ENCODE results near the gene CNNM4. TPM values are rescaled to one million over a fixed set of nuclear protein-coding genes. Genes with fewer than 3 reads are reported as not detected.

The CNNM4 gene
- total and polyA plus RNA-seq, 2 of the 4 experiments (the other 2 are of a cell fraction): 2.0 to 4.1 TPM

GRCh38 chr2:96816127-96816835, 55.6 kb downstream of the CNNM4 start, which contains the start of gene CNNM3 (continued):
- peak; percentile 26; the same call in 1 of the 2 replicates for TF ChIP-seq SMC3 (IDR thresholded peaks at IDR 0.05; ENCODE audit: low read depth, low read length)
- no peak for TF ChIP-seq POLR2A (IDR thresholded peaks at IDR 0.05; ENCODE audit: low read depth, low read length)
- TF ChIP-seq CHD1 (IDR thresholded peaks at IDR 0.05; ENCODE audit: low read depth, low read length): no peak

- Histone ChIP-seq H3K9me1 (ENCODE audit: insufficient read depth, low read length) (peaks cover 9% of the 10 kb centered on the region), H3K4me3 (ENCODE audit: insufficient read depth, low read depth, low read length) (peak overlapping the region; percentile 69), H2BK5ac (ENCODE audit: low read depth, low read length, poor library complexity, severe bottlenecking) (no peak overlapping the region), H2AFZ (replicated peaks; ENCODE audit: low read length, poor library complexity) (peak overlapping the region; percentile 99), H3K27ac (ENCODE audit: insufficient read depth, low read length) (no peak overlapping the region; the same call in 1 of the 2 replicates), H3K9me3 (ENCODE audit: control insufficient read depth, insufficient read depth, low read length) (no peaks in the 10 kb centered on the region), H3K4me1 (ENCODE audit: control insufficient read depth, insufficient read depth, low read length) (peaks cover 8% of the 10 kb centered on the region), H3K36me3 (ENCODE audit: control insufficient read depth, insufficient read depth, low read length) (peaks cover 3% of the 10 kb centered on the region; the same call in 1 of the 2 replicates), H3K23ac (ENCODE audit: low read depth, low read length) (peak overlapping the region; percentile 98), H3K18ac (ENCODE audit: low read depth, low read length) (no peak overlapping the region), H3K4ac (ENCODE audit: low read depth, low read length) (no peak overlapping the region), H2AK9ac (replicated peaks; ENCODE audit: low read depth, low read length, poor library complexity) (peak overlapping the region; percentile 93), H3K79me1 (ENCODE audit: low read depth in 1 of 2, low read length in 2 of 2) (peaks cover 17 to 36% of the 10 kb centered on the region in 2 experiments), H3K4me2 (ENCODE audit: low read depth, low read length) (peak overlapping the region; percentile 99), H4K20me1 (ENCODE audit: insufficient read depth, low read length) (peaks cover 40% of the 10 kb centered on the region), H2BK20ac (ENCODE audit: low read depth, low read length) (no peak overlapping the region), H3K9ac (ENCODE audit: low read depth, low read length) (peak overlapping the region; percentile 15; the same call in 1 of the 2 replicates), H4K8ac (ENCODE audit: low read depth in 2 of 2, low read length in 2 of 2) (no peak overlapping the region), H4K91ac (ENCODE audit: insufficient read depth, low read depth, low read length) (peak overlapping the region; percentile 14; the same call in 1 of the 2 replicates), H2BK15ac (ENCODE audit: low read depth, low read length) (no peak overlapping the region), H3K56ac (ENCODE audit: extremely low read depth, insufficient read depth, low read length) (no peak overlapping the region), H2BK120ac (ENCODE audit: low read depth, low read length) (no peak overlapping the region), H2AK5ac (ENCODE audit: low read depth, low read length) (peak overlapping the region; percentile 70; the same call in 1 of the 2 replicates), H3K14ac (replicated peaks; ENCODE audit: low read depth, low read length) (0 out of 2 replicates have a peak overlapping the region, but pooled peaks have one; percentile 59), H3K27me3 (ENCODE audit: control insufficient read depth, insufficient read depth, low read length) (no peaks in the 10 kb centered on the region), H4K5ac (ENCODE audit: low read depth, low read length) (no peak overlapping the region)
- intact Hi-C loops (cut with micrococcal nuclease) (loop anchor here (1.0 kb wide), 1 partner anchor 143 kb away; no protein-coding TSS in a partner anchor), in situ Hi-C loops (cut with MboI; ENCODE audit: low sequenced_read_pairs) (no loop called here), dilution Hi-C loops (cut with HindIII; ENCODE audit: low sequenced_read_pairs, unreplicated experiment) (no loop called here)
- ATAC-seq (ENCODE audit: low read depth): peak; percentile 2
- POLR2A ChIA-PET (ENCODE audit: unreplicated experiment): no interaction called here
- TF ChIP-seq CHD1 (IDR thresholded peaks at IDR 0.05; ENCODE audit: low read depth, low read length) (no peak), MXI1 (IDR thresholded peaks at IDR 0.05; ENCODE audit: borderline replicate concordance, low read depth, low read length) (peak; percentile 31; the same call in 1 of the 2 replicates)
- no TSS peak for BruUV-seq (replicated peaks)
- peak; percentile 27 for DNase-seq
- 2% methylated on average over 36 of the region's 89 CpGs; no CpG with 5 or more reads in 1 of the 2 experiments for WGBS, 2 experiments (ENCODE audit: extremely low coverage in 2 of 2, insufficient read length in 1 of 2)
- CTCF ChIA-PET: interaction anchor here (0.7 kb wide), 1 partner anchor 501 kb away, joined by 4 read pairs; no protein-coding TSS in a partner anchor
Measured at GRCh38 chr2:96816836-96817702, 56.4 kb downstream of the CNNM4 start.
